ENCODE data around the gene ST6GALNAC6. TPM values are rescaled to one million over a fixed set of nuclear protein-coding genes. Genes with fewer than 3 reads are reported as not detected.

The ST6GALNAC6 gene
- total and polyA plus RNA-seq, 2 of the 8 experiments (the other 6 are each of a cell fraction or from before 2014, with no cell fraction given): 43.7 to 64.4 TPM

- no peak for FAIRE-seq
- TF ChIP-seq TAF1 (IDR thresholded peaks at IDR 0.05; ENCODE audit: low read depth, low read length): peak; percentile 34; the same call in 1 of the 2 replicates
- no peak for TF ChIP-seq POLR2AphosphoS5 (IDR thresholded peaks at IDR 0.05; ENCODE audit: low read depth, low read length)
- peak in 1 of 2 experiments; percentile 74; a peak in 2 of 4 replicates for TF ChIP-seq SIN3A (conservative IDR thresholded peaks at IDR 0.05 in 1 of 2, IDR thresholded peaks at IDR 0.05 in 1 of 2; ENCODE audit: low read depth in 1 of 2, low read length in 2 of 2)
Measured at GRCh38 chr9:127926906-127927200, 27.4 kb upstream of the ST6GALNAC6 start.

More at GRCh38 chr9:127926906-127927200, 27.4 kb upstream of the ST6GALNAC6 start:
- H2AK5ac ChIP-seq (ENCODE audit: low read depth, low read length): no peak overlapping the region
- 3% methylated on average over 13 of the region's 19 CpGs; no CpG with 5 or more reads in 1 of the 2 experiments for WGBS, 2 experiments (ENCODE audit: extremely low coverage in 1 of 2, insufficient coverage in 1 of 2, insufficient read length in 1 of 2, insufficient replicate concordance in 2 of 2, low coverage in 1 of 2, low lambda C conversion rate in 2 of 2, missing lambda C conversion rate in 1 of 2)
- H4K5ac ChIP-seq (ENCODE audit: insufficient read length, low read depth, low read length): no peak overlapping the region
- H3K9me3 ChIP-seq (ENCODE audit: insufficient read depth in 2 of 2, low read depth in 1 of 2, low read length in 1 of 2): no peaks in the 10 kb centered on the region
- H3K79me2 ChIP-seq (ENCODE audit: control insufficient read depth in 1 of 2, insufficient read depth in 2 of 2, low read length in 2 of 2): no peaks in the 10 kb centered on the region
- H3K9ac ChIP-seq (replicated peaks in 1 of 4; ENCODE audit: extremely low read depth in 1 of 4, low read depth in 3 of 4, low read length in 3 of 4): peak overlapping the region; percentile 1 to 63 (median 42); a peak in 5 of 7 replicates
- peaks cover 13 to 24% (median 20%) of the 10 kb centered on the region in 4 experiments for H3K4me1 ChIP-seq (replicated peaks in 1 of 4; ENCODE audit: control insufficient read depth in 3 of 4, insufficient read depth in 4 of 4, low read length in 3 of 4)
- peak overlapping the region; percentile 44; the same call in 1 of the 2 replicates for H2BK5ac ChIP-seq (ENCODE audit: low read depth, low read length)
- H3K14ac ChIP-seq (ENCODE audit: insufficient read length): no peak overlapping the region
- peak overlapping the region; percentile 68; the same call in 1 of the 2 replicates for H2BK12ac ChIP-seq (ENCODE audit: low read depth, low read length)
- no peak overlapping the region for H4K91ac ChIP-seq (replicated peaks; ENCODE audit: insufficient read length, low read length)
- peaks cover 0 to 3% of the 10 kb centered on the region in 2 experiments for H4K20me1 ChIP-seq (replicated peaks in 1 of 2; ENCODE audit: control insufficient read depth in 1 of 2, insufficient read depth in 2 of 2, low read length in 2 of 2)
- H3K4ac ChIP-seq (replicated peaks; ENCODE audit: insufficient read length, low read depth, low read length): no peak overlapping the region
- H3K18ac ChIP-seq (ENCODE audit: extremely low read depth, low read length): peak overlapping the region; percentile 78
- H3K4me2 ChIP-seq (ENCODE audit: insufficient read depth in 1 of 2, low read depth in 2 of 2, low read length in 2 of 2): peak overlapping the region; percentile 76 to 95
- H3K23me2 ChIP-seq (ENCODE audit: low read depth, low read length): peaks cover 20% of the 10 kb centered on the region; the same call in 1 of the 2 replicates
- H3K4me3 ChIP-seq (ENCODE audit: extremely low read depth in 1 of 4, insufficient read depth in 2 of 4, low read depth in 3 of 4, low read length in 4 of 4): peak overlapping the region; percentile 41 to 81 (median 72)
- H2BK120ac ChIP-seq (replicated peaks; ENCODE audit: low read depth, low read length): no peak overlapping the region
- no peak overlapping the region for H3K27ac ChIP-seq (ENCODE audit: low read depth, low read length)
- DNase-seq (ENCODE audit: low read depth in 1 of 2, low spot score in 2 of 2): no peak
- H3K79me1 ChIP-seq (ENCODE audit: low read depth, low read length): no peaks in the 10 kb centered on the region
- CTCF ChIA-PET (ENCODE audit: partially characterized antibody): interaction anchor here (0.9 to 1.1 kb wide), 3 partner anchors 16 to 108 kb away, joined by 3 to 5 read pairs (median 3); no protein-coding TSS in a partner anchor
- H2AFZ ChIP-seq (ENCODE audit: low read length): peak overlapping the region; percentile 61; the same call in 1 of the 2 replicates
- H4K8ac ChIP-seq (ENCODE audit: extremely low read depth, insufficient read depth, low read length): peak overlapping the region; percentile 72; the same call in 1 of the 2 replicates
- no peak overlapping the region for H3K23ac ChIP-seq (ENCODE audit: insufficient read length)
- POLR2A ChIA-PET (ENCODE audit: partially characterized antibody): interaction anchor here (1.1 kb wide), 1 partner anchor 27 kb away, joined by 3 read pairs; the partner anchor contains the start of gene ST6GALNAC6
- peaks cover 0 to 21% (median 16%) of the 10 kb centered on the region in 4 experiments; a peak in 6 of 7 replicates for H3K27me3 ChIP-seq (replicated peaks in 1 of 4; ENCODE audit: control insufficient read depth in 3 of 4, extremely low read depth in 1 of 4, insufficient read depth in 3 of 4, low read length in 3 of 4)
- H2BK15ac ChIP-seq (ENCODE audit: low read length): no peak overlapping the region
- no peak overlapping the region for H2BK20ac ChIP-seq (ENCODE audit: low read length)
- H3K56ac ChIP-seq (replicated peaks; ENCODE audit: insufficient read length, low read depth, low read length): peak overlapping the region; percentile 0
- H3K36me3 ChIP-seq (ENCODE audit: control insufficient read depth in 2 of 4, insufficient read depth in 4 of 4, low read length in 3 of 4): no peaks in the 10 kb centered on the region
